Measurements from ENCODE around the gene ADAMTS20. TPM values are rescaled to one million over a fixed set of nuclear protein-coding genes. Genes with fewer than 3 reads are reported as not detected.

The ADAMTS20 gene, protein sequence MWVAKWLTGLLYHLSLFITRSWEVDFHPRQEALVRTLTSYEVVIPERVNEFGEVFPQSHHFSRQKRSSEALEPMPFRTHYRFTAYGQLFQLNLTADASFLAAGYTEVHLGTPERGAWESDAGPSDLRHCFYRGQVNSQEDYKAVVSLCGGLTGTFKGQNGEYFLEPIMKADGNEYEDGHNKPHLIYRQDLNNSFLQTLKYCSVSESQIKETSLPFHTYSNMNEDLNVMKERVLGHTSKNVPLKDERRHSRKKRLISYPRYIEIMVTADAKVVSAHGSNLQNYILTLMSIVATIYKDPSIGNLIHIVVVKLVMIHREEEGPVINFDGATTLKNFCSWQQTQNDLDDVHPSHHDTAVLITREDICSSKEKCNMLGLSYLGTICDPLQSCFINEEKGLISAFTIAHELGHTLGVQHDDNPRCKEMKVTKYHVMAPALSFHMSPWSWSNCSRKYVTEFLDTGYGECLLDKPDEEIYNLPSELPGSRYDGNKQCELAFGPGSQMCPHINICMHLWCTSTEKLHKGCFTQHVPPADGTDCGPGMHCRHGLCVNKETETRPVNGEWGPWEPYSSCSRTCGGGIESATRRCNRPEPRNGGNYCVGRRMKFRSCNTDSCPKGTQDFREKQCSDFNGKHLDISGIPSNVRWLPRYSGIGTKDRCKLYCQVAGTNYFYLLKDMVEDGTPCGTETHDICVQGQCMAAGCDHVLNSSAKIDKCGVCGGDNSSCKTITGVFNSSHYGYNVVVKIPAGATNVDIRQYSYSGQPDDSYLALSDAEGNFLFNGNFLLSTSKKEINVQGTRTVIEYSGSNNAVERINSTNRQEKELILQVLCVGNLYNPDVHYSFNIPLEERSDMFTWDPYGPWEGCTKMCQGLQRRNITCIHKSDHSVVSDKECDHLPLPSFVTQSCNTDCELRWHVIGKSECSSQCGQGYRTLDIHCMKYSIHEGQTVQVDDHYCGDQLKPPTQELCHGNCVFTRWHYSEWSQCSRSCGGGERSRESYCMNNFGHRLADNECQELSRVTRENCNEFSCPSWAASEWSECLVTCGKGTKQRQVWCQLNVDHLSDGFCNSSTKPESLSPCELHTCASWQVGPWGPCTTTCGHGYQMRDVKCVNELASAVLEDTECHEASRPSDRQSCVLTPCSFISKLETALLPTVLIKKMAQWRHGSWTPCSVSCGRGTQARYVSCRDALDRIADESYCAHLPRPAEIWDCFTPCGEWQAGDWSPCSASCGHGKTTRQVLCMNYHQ (N-terminal part only)
- total RNA-seq = not detected

DNA sequence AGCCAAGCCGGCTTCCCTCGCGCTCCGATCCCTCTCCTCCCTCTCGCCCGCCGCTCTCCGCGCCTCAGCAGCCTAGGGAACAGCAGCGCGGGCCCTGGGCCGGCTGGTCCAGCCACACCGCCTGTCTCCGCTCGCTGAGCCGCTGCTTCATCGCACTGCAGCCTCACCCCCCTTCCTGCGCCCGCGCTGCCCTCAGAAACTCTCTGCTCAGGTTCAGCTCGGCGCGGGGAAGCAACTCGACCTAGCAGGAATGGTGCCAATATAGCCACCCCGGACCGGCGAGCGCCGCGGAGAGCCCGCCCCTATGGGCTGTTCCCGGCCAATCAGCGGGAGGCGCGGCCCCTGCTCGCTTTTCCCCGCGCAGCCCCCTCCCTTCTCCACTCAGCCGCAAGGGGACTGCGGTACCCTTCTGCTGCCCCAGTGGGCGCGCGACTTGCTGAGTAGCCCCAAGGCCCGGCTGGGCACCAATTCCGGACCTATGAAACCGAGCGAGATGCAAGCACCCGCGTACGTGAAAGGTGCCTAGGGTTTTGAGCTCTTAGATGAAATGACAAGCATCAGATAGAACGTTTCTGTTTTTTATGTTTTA is at the start of gene ADAMTS20:
ADAMTS20 (minus strand) TSS at position 233 of the 589 bp plus-strand sequence. CDS start 282 bp downstream, outside the sequence.
- no peak within 1 kb of the TSS for H3K27ac ChIP-seq
- H3K27me3 ChIP-seq = no peaks in the 10 kb centered on the region
- TF ChIP-seq, protein P1, sequence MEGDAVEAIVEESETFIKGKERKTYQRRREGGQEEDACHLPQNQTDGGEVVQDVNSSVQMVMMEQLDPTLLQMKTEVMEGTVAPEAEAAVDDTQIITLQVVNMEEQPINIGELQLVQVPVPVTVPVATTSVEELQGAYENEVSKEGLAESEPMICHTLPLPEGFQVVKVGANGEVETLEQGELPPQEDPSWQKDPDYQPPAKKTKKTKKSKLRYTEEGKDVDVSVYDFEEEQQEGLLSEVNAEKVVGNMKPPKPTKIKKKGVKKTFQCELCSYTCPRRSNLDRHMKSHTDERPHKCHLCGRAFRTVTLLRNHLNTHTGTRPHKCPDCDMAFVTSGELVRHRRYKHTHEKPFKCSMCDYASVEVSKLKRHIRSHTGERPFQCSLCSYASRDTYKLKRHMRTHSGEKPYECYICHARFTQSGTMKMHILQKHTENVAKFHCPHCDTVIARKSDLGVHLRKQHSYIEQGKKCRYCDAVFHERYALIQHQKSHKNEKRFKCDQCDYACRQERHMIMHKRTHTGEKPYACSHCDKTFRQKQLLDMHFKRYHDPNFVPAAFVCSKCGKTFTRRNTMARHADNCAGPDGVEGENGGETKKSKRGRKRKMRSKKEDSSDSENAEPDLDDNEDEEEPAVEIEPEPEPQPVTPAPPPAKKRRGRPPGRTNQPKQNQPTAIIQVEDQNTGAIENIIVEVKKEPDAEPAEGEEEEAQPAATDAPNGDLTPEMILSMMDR (IDR thresholded peaks at IDR 0.05) = no peak
- intact Hi-C loops (cut with DNase I) = no loop called here
- H3K36me3 ChIP-seq = no peaks in the 10 kb centered on the region
- no peaks in the 10 kb centered on the region for H3K4me1 ChIP-seq
- H3K9me3 ChIP-seq = no peaks in the 10 kb centered on the region
- H3K4me3 ChIP-seq = peak within 1 kb of the TSS in 1 of 2 donors; percentile 8
- DNase-seq (ENCODE audit: low spot score in 2 of 2) = no peak

DNA sequence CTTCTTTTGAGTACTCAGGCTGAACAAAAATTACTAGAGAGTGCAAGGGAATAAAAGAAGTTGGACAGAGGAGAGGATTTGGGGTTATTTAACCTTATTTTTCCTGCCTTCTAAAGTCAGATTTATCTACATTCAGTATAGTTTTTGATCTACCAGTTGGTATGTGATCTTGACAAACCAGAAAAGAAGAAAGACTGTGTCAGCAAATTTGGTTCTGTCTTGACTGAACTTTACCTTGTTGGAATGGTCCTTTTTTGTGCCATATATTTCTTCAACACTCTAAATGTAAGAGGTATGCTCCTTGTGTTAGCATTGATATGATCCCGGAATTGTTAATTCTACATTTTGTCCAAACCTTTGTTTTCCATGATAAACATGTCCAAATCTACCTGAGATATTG is 47.7 kb upstream of the ADAMTS20 start:
- Histone ChIP-seq H3K4me3 (no peak overlapping the region), H3K36me3 (no peaks in the 10 kb centered on the region), H3K9me3 (no peaks in the 10 kb centered on the region), H3K4me1 (no peaks in the 10 kb centered on the region), H3K27ac (no peak overlapping the region), H3K27me3 (no peaks in the 10 kb centered on the region)
- TF ChIP-seq, protein P1 (IDR thresholded peaks at IDR 0.05) = no peak
- intact Hi-C loops (cut with DNase I) = no loop called here
- no peak for DNase-seq (ENCODE audit: low spot score in 2 of 2)

DNA sequence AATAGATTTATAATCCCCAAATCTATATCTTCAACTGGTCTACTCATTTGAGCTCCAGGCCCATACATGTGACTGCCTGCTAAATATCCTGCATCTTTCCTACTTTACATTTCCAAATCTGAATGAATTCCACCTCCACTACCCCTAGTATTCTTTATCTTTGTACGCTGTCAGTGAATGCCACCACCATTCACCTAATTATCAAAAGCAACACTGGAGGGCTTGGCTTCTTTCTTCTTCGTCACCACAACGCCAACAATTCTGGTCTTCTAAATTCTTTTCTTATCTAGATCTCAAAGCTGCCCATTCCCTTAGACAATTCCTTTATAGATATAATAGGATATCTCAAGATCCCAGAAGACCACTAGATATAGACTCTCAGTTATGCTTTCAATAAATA is 47.1 kb upstream of the ADAMTS20 start:
- Histone ChIP-seq H3K4me1 (no peaks in the 10 kb centered on the region), H3K27me3 (no peaks in the 10 kb centered on the region), H3K4me3 (no peak overlapping the region), H3K36me3 (no peaks in the 10 kb centered on the region), H3K27ac (no peak overlapping the region), H3K9me3 (no peaks in the 10 kb centered on the region)
- no peak for DNase-seq (ENCODE audit: low spot score in 2 of 2)
- TF ChIP-seq, protein P1 (IDR thresholded peaks at IDR 0.05) = no peak
- intact Hi-C loops (cut with DNase I) = no loop called here

DNA sequence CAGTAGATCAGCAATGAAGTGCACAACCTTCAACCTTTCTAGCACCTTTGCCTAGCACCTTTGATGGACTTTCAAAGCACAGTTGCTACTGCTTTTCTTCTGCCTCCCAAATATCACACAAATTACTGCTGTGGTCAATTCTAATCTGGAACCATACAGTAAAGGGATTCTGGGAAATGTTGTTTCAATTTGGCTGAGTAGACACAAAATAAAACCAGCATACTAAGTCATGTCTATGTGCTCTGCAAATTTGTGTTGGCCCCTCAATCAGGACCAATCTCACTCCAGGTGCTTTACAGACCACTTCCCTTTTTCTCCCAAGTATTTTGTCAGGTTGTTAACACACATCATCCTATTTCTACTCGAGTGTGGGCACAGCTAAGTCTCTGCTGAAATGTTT is 38.3 kb upstream of the ADAMTS20 start:
- no peak for DNase-seq (ENCODE audit: low spot score in 2 of 2)
- no peaks in the 10 kb centered on the region for H3K9me3 ChIP-seq
- H3K27me3 ChIP-seq = no peaks in the 10 kb centered on the region
- no peaks in the 10 kb centered on the region for H3K4me1 ChIP-seq
- no peak overlapping the region for H3K27ac ChIP-seq
- H3K4me3 ChIP-seq = no peak overlapping the region
- TF ChIP-seq, protein P1 (IDR thresholded peaks at IDR 0.05) = no peak
- no peaks in the 10 kb centered on the region for H3K36me3 ChIP-seq
- intact Hi-C loops (cut with DNase I) = no loop called here

DNA sequence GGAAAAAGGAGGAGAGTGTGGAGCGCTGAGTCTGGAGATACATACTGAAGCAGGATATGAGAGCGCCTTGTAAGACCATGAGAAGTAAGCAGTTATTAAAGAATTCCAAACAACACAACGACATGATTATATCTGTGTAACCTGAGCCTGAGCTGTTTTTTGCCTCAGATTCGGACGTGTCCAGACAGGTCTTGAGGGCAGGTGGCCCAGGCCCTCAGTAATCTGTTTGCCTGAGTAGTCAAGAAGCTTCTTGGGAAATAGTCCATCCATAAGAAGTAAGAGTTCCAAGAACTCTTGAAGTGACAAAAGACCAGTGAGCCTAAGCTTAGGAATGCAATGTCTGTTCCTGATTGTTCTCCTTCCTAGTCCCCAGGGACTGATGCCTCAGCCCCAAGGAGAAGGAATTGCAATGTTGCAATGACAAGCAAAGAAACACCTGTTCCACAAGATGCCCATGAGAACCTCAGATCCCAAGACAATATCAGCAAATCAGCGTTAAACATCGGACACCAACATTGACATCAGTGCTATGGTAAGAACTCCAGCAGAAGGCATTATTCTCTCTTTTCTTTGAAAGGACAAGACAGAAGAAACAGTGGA is 34.7 kb upstream of the ADAMTS20 start:
- Histone ChIP-seq H3K9me3 (no peaks in the 10 kb centered on the region), H3K36me3 (no peaks in the 10 kb centered on the region), H3K27me3 (no peaks in the 10 kb centered on the region), H3K4me1 (no peaks in the 10 kb centered on the region), H3K27ac (no peak overlapping the region), H3K4me3 (no peak overlapping the region)
- DNase-seq (ENCODE audit: low spot score in 2 of 2) = no peak
- intact Hi-C loops (cut with DNase I) = no loop called here
- TF ChIP-seq, protein P1 (IDR thresholded peaks at IDR 0.05) = no peak
